NT2/D1 (cell line): ENCODE measurements around the gene SLC7A1.
"Not testable (repeated sequence)": the region's sequence is repeated elsewhere in the genome, so short reads cannot be mapped to it uniquely, and the experiment has no call there.

Experiments
- DNase-seq: peaks from one replicate; pipeline ENCODE4 v3.0.0-alpha.2; 2011; ENCODE audit warnings: low read depth, low spot score
- H3K27me3 ChIP-seq: 2 replicates; pipeline ENCODE4 v1.6.0; 2011; ENCODE audit warnings: mild to moderate bottlenecking; ENCODE audit not compliant: insufficient read length, insufficient read depth
- H3K36me3 ChIP-seq: 2 replicates; pipeline ENCODE4 v1.6.1; 2011; ENCODE audit warnings: mild to moderate bottlenecking, low read length, mixed read lengths; ENCODE audit not compliant: insufficient read depth, insufficient read length
- H3K4me1 ChIP-seq: 2 replicates; pipeline ENCODE4 v1.5.1; 2011; ENCODE audit not compliant: insufficient read depth, insufficient read length
- H3K4me3 ChIP-seq: 2 replicates; pipeline ENCODE4 v1.5.1; 2011; ENCODE audit warnings: low read depth; ENCODE audit not compliant: insufficient read length
- H3K9ac ChIP-seq: 2 replicates; pipeline ENCODE4 v1.6.0; 2011; ENCODE audit warnings: low read depth; ENCODE audit not compliant: insufficient read length
- H3K9me3 ChIP-seq: 2 replicates; pipeline ENCODE4 v1.5.1; 2011; ENCODE audit warnings: mild to moderate bottlenecking, low read length; ENCODE audit not compliant: insufficient read depth
- SUZ12 ChIP-seq: IDR thresholded peaks from 2 replicates; pipeline ENCODE4 v1.6.1; 2011; ENCODE audit not compliant: insufficient read length, insufficient read depth; ENCODE audit errors: extremely low read depth
- YY1 ChIP-seq: IDR thresholded peaks from 2 replicates; pipeline ENCODE4 v1.6.1; 2011; ENCODE audit not compliant: insufficient read length, insufficient read depth
- ZNF274 ChIP-seq: IDR thresholded peaks from 2 replicates; pipeline ENCODE4 v1.6.1; 2011; ENCODE audit warnings: mild to moderate bottlenecking, low read depth, low read length

Gene SLC7A1

DNA sequence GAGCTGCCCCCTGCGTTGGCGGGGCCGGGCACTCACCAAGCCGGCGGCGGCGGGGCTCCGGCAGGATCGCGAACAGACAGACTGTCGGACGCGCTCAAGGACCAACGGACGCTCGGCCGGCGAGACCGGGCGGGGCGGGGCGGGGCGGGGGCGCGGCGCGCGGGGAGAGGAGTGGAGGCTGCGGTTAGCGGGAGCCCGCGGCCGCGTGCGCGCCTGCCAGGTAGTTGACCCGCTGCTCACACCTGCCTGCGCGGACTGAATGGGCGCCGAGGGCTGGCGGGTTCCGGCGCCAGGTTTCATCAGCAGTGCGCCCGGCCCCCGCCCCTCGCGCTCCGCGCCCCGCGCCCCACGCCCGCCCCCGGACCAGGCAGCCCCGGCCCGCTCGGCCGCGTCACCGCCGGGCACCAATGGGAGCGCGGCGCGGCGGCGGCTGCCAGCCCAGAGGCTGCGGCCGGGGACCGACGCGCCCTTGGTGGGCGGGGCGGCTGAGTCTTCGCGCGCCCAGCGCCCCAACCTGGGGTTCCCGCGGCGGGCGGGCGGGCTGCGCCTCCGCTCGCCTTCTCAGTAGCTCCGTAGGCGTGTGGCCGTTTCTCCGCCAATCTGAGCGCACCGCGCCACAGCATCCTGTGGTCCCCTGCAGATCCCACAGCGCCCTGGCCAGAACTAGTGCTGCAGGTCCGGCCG is at the start of gene SLC7A1:
TSS of gene SLC7A1 (minus strand) at position 309 of the 684 bp plus-strand sequence. CDS start 59,500 bp downstream, outside the sequence.
- peaks cover 14% of the 10 kb centered on the region for H3K27me3 ChIP-seq
- H3K4me3 ChIP-seq, result peak within 1 kb of the TSS; percentile 84

DNA sequence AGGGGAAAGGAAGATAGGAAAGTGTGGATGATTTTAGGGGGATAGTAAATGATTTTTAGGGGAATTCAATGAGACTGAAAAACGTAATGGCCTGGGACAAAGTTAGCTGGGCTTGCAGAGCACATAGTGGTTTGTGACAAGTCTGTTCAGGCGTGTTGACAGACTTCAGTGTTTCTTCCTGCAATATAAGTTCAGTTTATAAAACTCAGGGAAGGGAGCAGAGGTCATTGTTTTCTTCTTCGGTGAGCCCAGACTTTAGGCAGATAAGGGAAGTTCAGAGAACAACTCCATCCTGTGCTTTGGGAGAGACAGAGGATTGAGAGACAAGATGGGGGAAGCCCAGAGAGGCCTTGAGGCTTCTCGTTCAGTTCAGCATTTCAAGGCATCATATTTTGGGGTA is 45.2 kb upstream of the SLC7A1 start:
- no peaks in the 10 kb centered on the region for H3K4me1 ChIP-seq
- TF ChIP-seq ZNF274, result no peak
- no peak for TF ChIP-seq YY1
- no peak for TF ChIP-seq SUZ12
- H3K9ac ChIP-seq, result no peak overlapping the region
- no peaks in the 10 kb centered on the region for H3K27me3 ChIP-seq
- H3K9me3 ChIP-seq, result no peaks in the 10 kb centered on the region
- H3K36me3 ChIP-seq, result no peaks in the 10 kb centered on the region
- DNase-seq, result no peak
- no peak overlapping the region for H3K4me3 ChIP-seq

More for the DNA sequence above, at the start of gene SLC7A1:
- DNase-seq, result peak; percentile 48
- Histone ChIP-seq H3K4me1 (peaks cover under 1% of the 10 kb centered on the region), H3K9ac (peak within 1 kb of the TSS; percentile 86), H3K36me3 (peaks cover 7% of the 10 kb centered on the region), H3K9me3 (no peaks in the 10 kb centered on the region)
- TF ChIP-seq ZNF274 (no peak), SUZ12 (no peak), YY1 (no peak)

DNA sequence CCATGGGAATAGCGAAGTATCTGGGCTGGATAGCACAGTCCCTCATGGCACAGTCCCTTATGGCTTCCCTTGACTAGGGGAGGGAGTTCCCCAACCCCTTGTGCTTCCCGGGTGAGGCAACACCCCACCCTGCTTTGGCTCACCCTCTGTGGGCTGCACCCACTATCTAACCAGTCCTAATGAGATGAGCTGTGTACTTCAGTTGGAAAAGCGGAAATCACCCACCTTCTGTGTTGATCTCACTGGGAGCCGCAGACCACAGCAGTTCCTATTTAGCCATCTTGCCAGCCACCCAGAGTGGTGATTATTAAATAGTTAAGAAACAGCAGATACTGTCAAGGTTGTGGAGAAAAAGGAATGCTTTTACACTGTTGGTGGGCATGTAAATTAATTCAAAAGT is 41.3 kb upstream of the SLC7A1 start:
- H3K9me3 ChIP-seq, H3K4me3 ChIP-seq, H3K36me3 ChIP-seq, H3K4me1 ChIP-seq, H3K9ac ChIP-seq, DNase-seq, H3K27me3 ChIP-seq: not testable (repeated sequence)

DNA sequence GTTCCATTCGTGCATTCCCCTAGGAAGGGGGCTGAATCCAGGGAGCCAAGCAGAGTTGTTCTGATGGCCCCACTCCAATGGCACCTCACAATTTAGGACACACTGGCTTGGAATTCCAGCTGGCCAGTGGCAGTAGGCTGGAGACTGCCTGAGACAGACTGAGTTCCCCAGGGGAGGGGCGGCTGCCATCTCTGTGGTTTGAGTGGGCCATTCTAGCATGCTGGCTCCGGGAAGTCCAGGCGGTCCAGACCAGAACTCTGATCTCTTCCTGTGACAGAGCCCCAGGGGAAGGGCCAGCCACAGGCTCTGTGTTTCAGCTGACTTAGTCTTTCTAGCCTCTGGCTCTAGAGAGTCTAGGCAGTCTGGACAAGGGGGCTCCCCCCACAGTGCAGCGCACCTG is 29.5 kb upstream of the SLC7A1 start:
- TF ChIP-seq YY1, result no peak
- Histone ChIP-seq H3K36me3 (no peaks in the 10 kb centered on the region), H3K4me3 (no peak overlapping the region), H3K27me3 (no peaks in the 10 kb centered on the region), H3K9me3 (no peaks in the 10 kb centered on the region), H3K9ac (no peak overlapping the region), H3K4me1 (peaks cover 1% of the 10 kb centered on the region)
- no peak for DNase-seq

DNA sequence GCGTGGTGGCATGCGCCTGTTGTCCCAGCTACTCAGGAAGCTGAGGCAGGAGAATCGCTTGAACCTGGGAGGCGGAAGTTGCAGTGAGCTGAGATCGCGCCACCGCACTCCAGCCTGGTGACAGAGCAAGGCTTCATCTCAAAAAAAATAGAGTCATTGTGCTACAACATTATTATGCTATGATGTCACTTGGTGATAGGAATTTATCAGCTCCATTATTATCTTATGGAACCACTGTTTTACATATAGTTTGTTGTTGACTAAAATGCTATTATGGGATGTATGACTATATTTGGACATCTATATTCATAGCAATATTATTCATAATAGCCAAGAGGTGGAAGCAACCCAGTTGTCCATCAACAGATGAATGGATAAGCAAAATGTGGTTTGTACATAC is 26.4 kb upstream of the SLC7A1 start:
- H3K9ac ChIP-seq, result no peak overlapping the region
- DNase-seq, result no peak

DNA sequence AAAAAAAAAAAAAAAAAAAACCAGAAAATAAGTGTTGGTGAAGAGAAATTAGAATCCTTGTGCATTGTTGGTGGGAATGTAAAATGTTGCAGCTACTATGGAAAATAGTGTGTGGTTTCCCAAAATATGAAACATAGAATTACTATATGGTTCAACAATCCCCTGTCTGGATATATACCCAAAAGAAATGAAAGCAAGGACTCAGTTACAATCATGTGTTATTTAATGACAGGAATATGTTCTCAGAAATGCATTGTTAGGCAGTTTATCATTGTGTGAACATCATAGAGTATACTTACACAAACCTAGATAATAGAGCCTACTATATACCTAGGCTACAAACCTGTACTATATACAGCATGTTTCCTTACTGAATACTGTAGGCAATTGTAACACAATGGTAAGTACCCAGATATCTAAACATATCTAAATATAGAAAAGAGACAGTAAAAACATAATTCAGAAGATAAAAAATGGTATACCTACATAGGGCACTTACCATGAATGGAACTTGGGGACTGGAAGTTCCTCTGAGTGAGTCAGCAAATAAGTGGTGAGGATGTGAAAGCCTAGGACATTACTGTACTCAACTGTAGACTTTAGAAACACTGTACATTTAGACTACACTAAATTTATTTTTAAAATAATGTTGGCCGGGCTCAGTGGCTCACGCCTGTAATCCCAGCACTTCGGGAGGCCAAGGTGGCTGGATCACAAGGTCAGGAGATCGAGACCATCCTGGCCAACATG is 25.7 kb upstream of the SLC7A1 start:
- H3K27me3 ChIP-seq, result no peaks in the 10 kb centered on the region
- H3K36me3 ChIP-seq, result no peaks in the 10 kb centered on the region
- no peak overlapping the region for H3K4me3 ChIP-seq
- H3K9ac ChIP-seq, result no peak overlapping the region
- H3K9me3 ChIP-seq, result no peaks in the 10 kb centered on the region
- no peak for DNase-seq
- H3K4me1 ChIP-seq, result peaks cover 1% of the 10 kb centered on the region
- TF ChIP-seq YY1 (no peak), ZNF274 (no peak), SUZ12 (no peak)

More for the DNA sequence above, 26.4 kb upstream of the SLC7A1 start:
- Histone ChIP-seq H3K4me3 (no peak overlapping the region), H3K9me3 (no peaks in the 10 kb centered on the region), H3K36me3 (no peaks in the 10 kb centered on the region), H3K4me1 (peaks cover 1% of the 10 kb centered on the region), H3K27me3 (no peaks in the 10 kb centered on the region)
- TF ChIP-seq SUZ12, result no peak
- TF ChIP-seq ZNF274, result no peak
- no peak for TF ChIP-seq YY1

DNA sequence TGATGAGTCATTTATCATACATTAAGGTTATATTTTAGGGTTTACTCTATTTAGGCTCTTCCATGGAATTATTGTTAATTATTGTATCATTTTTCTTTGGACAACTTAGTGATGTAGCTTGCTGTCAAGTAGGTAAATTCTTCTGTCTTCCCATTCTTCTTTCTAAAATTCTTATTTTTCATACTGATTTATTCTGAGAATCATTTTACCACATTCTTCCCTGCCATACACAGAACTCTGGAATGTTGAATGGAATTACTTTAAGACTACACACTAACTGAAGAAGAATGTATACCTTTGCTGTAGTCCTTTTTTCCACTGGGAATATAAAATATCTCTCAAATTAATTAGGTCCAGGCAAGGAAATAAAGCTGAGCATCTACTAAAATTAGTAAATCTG is 24.5 kb upstream of the SLC7A1 start:
- no peaks in the 10 kb centered on the region for H3K27me3 ChIP-seq
- no peaks in the 10 kb centered on the region for H3K9me3 ChIP-seq
- no peak overlapping the region for H3K4me3 ChIP-seq
- H3K36me3 ChIP-seq, result no peaks in the 10 kb centered on the region
- TF ChIP-seq ZNF274 (no peak), SUZ12 (no peak)
- H3K4me1 ChIP-seq, result peaks cover 1% of the 10 kb centered on the region
- DNase-seq, result no peak
- H3K9ac ChIP-seq, result no peak overlapping the region
